Spleen (tissue), 11 donors: ENCODE data around the gene SERPINH1. TPM values are rescaled to one million over a fixed set of nuclear protein-coding genes. Genes with fewer than 3 reads are reported as not detected.
A peak's percentile ranks its signal among the peaks of the same experiment; 100 is the strongest.

ENCODE experiments used
- DNase-seq: peaks from one replicate; pipeline ENCODE4 v3.0.0-alpha.2; 2020
- H3K27ac ChIP-seq, 8 donors: fragments of 200-600 bp; sonication (generic) in 7 of 8; 1 replicate in 4 of 8; 2 replicates in 4 of 8; pipeline versions ENCODE4 v1.5.0 to v1.8.0; 2016 to 2021; ENCODE audit warnings: inconsistent platforms in 4 of 8, mild to moderate bottlenecking in 4 of 8, moderate library complexity in 1 of 8
- H3K27me3 ChIP-seq, 7 donors: fragments of 200-600 bp; sonication (generic) in 6 of 7; replicated peaks in 1 of 7; 1 replicate in 4 of 7; 2 replicates in 3 of 7; pipeline versions ENCODE4 v1.5.0 to v1.8.0; 2016 to 2021; ENCODE audit warnings: inconsistent platforms in 3 of 7, mild to moderate bottlenecking in 1 of 7
- H3K36me3 ChIP-seq, 6 donors: fragments of 200-600 bp; sonication (generic) in 5 of 6; 1 replicate in 4 of 6; 2 replicates in 2 of 6; pipeline versions ENCODE4 v1.5.0 to v1.8.0; 2016 to 2021; ENCODE audit warnings: inconsistent platforms in 2 of 6
- H3K4me1 ChIP-seq, 6 donors: fragments of 200-600 bp; sonication (generic) in 5 of 6; 1 replicate in 3 of 6; 2 replicates in 3 of 6; pipeline versions ENCODE4 v1.5.0 to v1.8.0; 2016 to 2021; ENCODE audit warnings: inconsistent platforms in 3 of 6
- H3K4me3 ChIP-seq, 8 donors: fragments of 200-600 bp; sonication (generic) in 7 of 8; 1 replicate in 4 of 8; 2 replicates in 4 of 8; pipeline versions ENCODE4 v1.5.0 to v1.8.0; 2016 to 2021; ENCODE audit warnings: inconsistent platforms in 4 of 8, mild to moderate bottlenecking in 4 of 8, moderate library complexity in 2 of 8
- H3K9me3 ChIP-seq, 8 donors: fragments of 200-600 bp; sonication (generic) in 7 of 8; 1 replicate in 4 of 8; 2 replicates in 4 of 8; pipeline versions ENCODE4 v1.5.0 to v1.8.0; 2016 to 2021; ENCODE audit warnings: inconsistent platforms in 4 of 8
- CTCF ChIP-seq, 11 experiments: fragments of 200-600 bp in 7 of 11; fragments of 450-650 bp in 4 of 11; sonication (generic) in 4 of 11; IDR thresholded peaks in 8 of 11; conservative IDR thresholded peaks in 3 of 11; 1 replicate in 7 of 11; 2 replicates in 4 of 11; pipeline versions ENCODE4 v1.4.0 to v1.8.0; 2016 to 2021; ENCODE audit warnings: antibody characterized with exemption in 11 of 11, inconsistent platforms in 4 of 11, mild to moderate bottlenecking in 1 of 11
- POLR2A ChIP-seq, 3 donors: fragments of 450-650 bp; IDR thresholded peaks; one replicate each; pipeline ENCODE4 v1.5.1; 2017; ENCODE audit warnings: antibody characterized with exemption in 3 of 3, mild to moderate bottlenecking in 1 of 3
- POLR2AphosphoS5 ChIP-seq, 3 donors: sonication (generic); formaldehyde crosslinking; IDR thresholded peaks; one replicate each; pipeline ENCODE4 v1.5.1; 2017; ENCODE audit warnings: antibody characterized with exemption in 3 of 3
- WGBS, 5 donors: extraction: QIAGEN DNeasy Blood & Tissue Kit in 3 of 5; methylation state at CpG; one replicate each; pipeline versions ENCODE4 v1.1.5 to v1.1.7; 2013 to 2018; 5-methylcytosine and 5-hydroxymethylcytosine counted together
- intact Hi-C: fragments of 100-400 bp; cut with DNase I; formaldehyde crosslinking; loops from one replicate; pipeline ENCODE4 v1.15.0; 2023; ENCODE audit warnings: low total_unique reads
- polyA plus RNA-seq, 3 donors: library from polyadenylated mRNA; stranded (reverse); fragments of 200-250 nt; gene quantifications; one replicate each; pipeline ENCODE4 v1.2.1, GENCODE V29; 2013
- total RNA-seq, 7 donors: library from RNA; depleted of rRNA in 3 of 7; stranded (reverse); fragments of >200 nt in 3 of 7; fragmentation: NEBNext Ultra II Directional in 4 of 7; extraction: Animal tissue kit (Norgen Biotek cat#: 25700) in 4 of 7; gene quantifications; one replicate each; pipeline versions ENCODE4 v1.1.0 to v1.2.1, GENCODE V29; 2016 to 2021
- donor health status: healthy with polysubstance abuse.
- donor health status: DM: no; HTN: no; CAD: no; lungs with moderate emphysema.
- donor health status: DM: no; HTN: no; CAD: no.
- donor health status: Bipolar disorder and iron deficiency.
- donor health status: healthy.
- donor health status: DM: no; HTN: no; CAD: no.
- donor health status: DM: yes; HTN: yes; CAD: no.

The SERPINH1 gene
- total and polyA plus RNA-seq, 10 donors, result 19.0 to 145 (median 69.4) TPM

DNA sequence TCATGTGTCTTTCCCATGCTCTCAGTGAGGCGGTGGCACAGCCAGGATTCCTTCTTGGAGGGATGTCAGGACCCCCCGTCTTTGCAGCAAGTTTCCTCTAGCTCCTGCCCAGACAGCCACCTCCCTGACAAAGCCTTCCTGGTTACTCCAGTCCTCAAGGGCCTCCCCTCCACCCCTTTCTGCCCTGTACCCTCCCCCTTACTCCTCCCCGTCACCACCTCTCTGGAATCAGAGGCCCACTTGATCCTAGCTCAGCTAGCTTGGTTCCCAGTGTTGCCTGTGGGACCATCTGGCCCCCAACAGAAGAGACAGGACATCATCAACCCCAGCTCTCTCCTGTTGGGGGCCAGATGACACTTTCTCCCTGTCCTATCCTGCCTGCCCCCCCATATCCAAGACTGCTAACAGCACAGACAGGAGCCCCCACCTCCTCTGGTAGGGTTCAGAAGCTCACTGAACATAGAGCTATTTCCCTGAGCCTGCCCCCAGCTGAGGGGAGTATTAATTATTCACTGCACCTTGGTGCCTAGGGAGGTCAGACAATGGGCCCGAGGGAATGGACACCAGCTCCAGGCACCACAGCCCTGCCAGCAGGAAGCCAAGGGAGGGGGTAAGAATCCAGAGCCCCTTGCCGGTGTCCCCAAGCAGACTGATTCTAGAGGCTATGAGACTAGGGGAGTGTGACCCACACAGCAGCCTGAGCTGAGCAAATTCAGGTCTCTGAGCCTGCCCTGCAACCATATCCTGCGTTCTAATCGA is 39.6 kb upstream of the SERPINH1 start:
- no peaks in the 10 kb centered on the region for H3K9me3 ChIP-seq
- peaks cover 14 to 92% (median 62%) of the 10 kb centered on the region in 6 donors for H3K4me1 ChIP-seq
- no peaks in the 10 kb centered on the region for H3K36me3 ChIP-seq
- DNase-seq, result no peak
- peaks cover 0 to 29% (median 5%) of the 10 kb centered on the region in 7 donors for H3K27me3 ChIP-seq
- H3K4me3 ChIP-seq, result peak overlapping the region in 7 of 8 donors; percentile 60 to 86 (median 74)
- intact Hi-C loops, result no loop called here
- H3K27ac ChIP-seq, result peak overlapping the region in 4 of 8 donors; percentile 22 to 82 (median 75)
- 76 to 80% (median 77%) methylated on average over 6 to 7 of the region's 7 CpGs for WGBS, 5 donors
- TF ChIP-seq POLR2A (IDR thresholded peaks at IDR 0.05), result no peak
- no peak for TF ChIP-seq POLR2AphosphoS5 (IDR thresholded peaks at IDR 0.05)
- no peak for TF ChIP-seq CTCF (IDR thresholded peaks at IDR 0.05 in 8 of 11, conservative IDR thresholded peaks at IDR 0.05 in 3 of 11)

- TF ChIP-seq CTCF (IDR thresholded peaks at IDR 0.05 in 8 of 11, conservative IDR thresholded peaks at IDR 0.05 in 3 of 11), result no peak
- no peak for TF ChIP-seq POLR2AphosphoS5 (IDR thresholded peaks at IDR 0.05)
- TF ChIP-seq POLR2A (IDR thresholded peaks at IDR 0.05), result no peak
- intact Hi-C loops, result no loop called here
- H3K36me3 ChIP-seq, result no peaks in the 10 kb centered on the region
- 36 to 66% (median 51%) methylated on average over 3 to 5 of the region's 5 CpGs for WGBS, 5 donors
- no peak for DNase-seq
- H3K4me1 ChIP-seq, result peaks cover 7 to 88% (median 55%) of the 10 kb centered on the region in 6 donors
- no peaks in the 10 kb centered on the region for H3K9me3 ChIP-seq
- peak overlapping the region in 7 of 8 donors; percentile 60 to 86 (median 74) for H3K4me3 ChIP-seq
- peaks cover 0 to 29% (median 5%) of the 10 kb centered on the region in 7 donors for H3K27me3 ChIP-seq
- H3K27ac ChIP-seq, result peak overlapping the region in 5 of 8 donors; percentile 68 to 82 (median 77)
Observed at GRCh38 chr11:75523189-75523588, 38.9 kb upstream of the SERPINH1 start.

DNA sequence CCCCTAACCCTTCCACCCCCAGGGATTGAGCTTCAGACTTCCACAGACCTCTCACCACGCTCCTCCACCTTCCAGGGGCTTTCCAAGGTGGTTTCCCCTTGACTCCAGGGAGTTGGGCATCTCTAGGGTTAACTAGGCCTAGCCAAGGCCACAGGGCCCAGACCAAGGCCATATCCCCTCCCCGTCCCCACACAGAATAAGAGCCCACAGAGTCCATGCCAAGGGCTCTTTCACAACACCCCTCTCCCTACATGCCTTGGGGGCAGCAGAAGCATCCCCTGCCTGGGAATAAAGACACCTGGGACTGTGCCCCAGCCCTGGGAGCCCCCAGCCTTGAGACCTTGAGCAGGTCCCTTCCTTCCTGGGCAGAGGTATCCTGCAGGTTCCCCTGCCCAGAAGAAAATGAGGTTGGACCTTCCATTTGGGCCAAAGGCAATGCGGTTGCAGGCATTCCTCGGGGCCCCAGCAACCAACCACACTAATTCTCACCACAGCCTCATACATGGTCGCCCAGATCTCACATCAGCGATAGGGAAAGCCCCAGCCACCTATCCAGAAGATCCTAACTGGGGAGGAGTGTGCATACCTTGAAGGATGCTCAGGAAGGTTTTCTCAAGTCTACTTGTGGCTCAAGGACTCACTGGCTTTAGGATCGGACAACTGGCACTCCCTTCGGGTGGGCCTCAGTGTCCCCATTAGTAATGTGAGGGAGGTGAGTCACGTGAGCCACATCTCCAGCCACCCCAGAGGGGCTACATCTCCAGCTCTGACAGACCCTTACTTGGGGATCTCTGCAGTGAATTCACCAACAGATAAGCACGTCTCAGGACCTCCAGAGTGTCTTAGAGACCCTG is 38.0 kb upstream of the SERPINH1 start:
- peaks cover 6 to 80% (median 47%) of the 10 kb centered on the region in 6 donors for H3K4me1 ChIP-seq
- intact Hi-C loops, result no loop called here
- no peak for DNase-seq
- H3K27me3 ChIP-seq, result peaks cover 0 to 29% (median 5%) of the 10 kb centered on the region in 7 donors
- WGBS, 5 donors, result 49 to 69% (median 64%) methylated on average over 9 to 10 of the region's 10 CpGs
- TF ChIP-seq CTCF (IDR thresholded peaks at IDR 0.05 in 8 of 11, conservative IDR thresholded peaks at IDR 0.05 in 3 of 11), result no peak
- no peak for TF ChIP-seq POLR2AphosphoS5 (IDR thresholded peaks at IDR 0.05)
- no peak for TF ChIP-seq POLR2A (IDR thresholded peaks at IDR 0.05)
- H3K27ac ChIP-seq, result peak overlapping the region in 5 of 8 donors; percentile 68 to 82 (median 77)
- peak overlapping the region; percentile 60 to 86 (median 76) for H3K4me3 ChIP-seq
- H3K36me3 ChIP-seq, result no peaks in the 10 kb centered on the region
- H3K9me3 ChIP-seq, result no peaks in the 10 kb centered on the region
